GM18907 (cell line): Measurements from ENCODE around the gene ANKS6.

Experiments used
- ATAC-seq: cut with Tn5 transposase; IDR thresholded peaks from one replicate; pipeline ENCODE4 v1.9.1; 2021; ENCODE audit warnings: mild to moderate bottlenecking, moderate library complexity; ENCODE audit not compliant: unreplicated experiment

ANKS6 gene

GRCh38 chr9:98791608-98792490 is 4.5 kb downstream of the ANKS6 start:
- ATAC-seq, result no peak

GRCh38 chr9:98790842-98791607 is 5.3 kb downstream of the ANKS6 start:
- ATAC-seq, result peak; percentile 68

- ATAC-seq, result no peak
These were observed 6.1 kb downstream of the ANKS6 start for GRCh38 chr9:98790134-98790841.

- ATAC-seq, result no peak
These were observed 6.7 kb downstream of the ANKS6 start for GRCh38 chr9:98789483-98790133.

- ATAC-seq, result no peak
These were observed 8.5 kb downstream of the ANKS6 start for GRCh38 chr9:98787766-98788335.

GRCh38 chr9:98786750-98787510 is 9.4 kb downstream of the ANKS6 start:
- no peak for ATAC-seq

GRCh38 chr9:98784831-98785806 is 11.2 kb downstream of the ANKS6 start:
- no peak for ATAC-seq

- ATAC-seq, result no peak
These were observed 12.7 kb downstream of the ANKS6 start for GRCh38 chr9:98783518-98784226.

- no peak for ATAC-seq
These were observed 14.6 kb downstream of the ANKS6 start for GRCh38 chr9:98781588-98782383.

- no peak for ATAC-seq
These were observed 16.2 kb downstream of the ANKS6 start for GRCh38 chr9:98780059-98780749.

GRCh38 chr9:98778711-98779530 is 17.4 kb downstream of the ANKS6 start:
- no peak for ATAC-seq

- ATAC-seq, result no peak
These were observed 18.1 kb downstream of the ANKS6 start for GRCh38 chr9:98778251-98778650.

- ATAC-seq, result no peak
These were observed 18.7 kb downstream of the ANKS6 start for GRCh38 chr9:98777618-98778017.

GRCh38 chr9:98775831-98776441 is 20.4 kb downstream of the ANKS6 start:
- ATAC-seq, result peak; percentile 59

GRCh38 chr9:98774746-98775145 is 21.6 kb downstream of the ANKS6 start:
- ATAC-seq, result no peak
